CD4-positive, alpha-beta T cell treated with Interleukin-17A for 1 hour (primary cell): Measurements from ENCODE around the gene ADARB2.
A peak's percentile ranks its signal among the peaks of the same experiment; 100 is the strongest.
"Not testable (repeated sequence)": the region's sequence is repeated elsewhere in the genome, so short reads cannot be mapped to it uniquely, and the experiment has no call there.

Experiments used
- DNase-seq: peaks from one replicate; pipeline ENCODE4 v3.0.0-alpha.2; 2020

Gene ADARB2

DNA sequence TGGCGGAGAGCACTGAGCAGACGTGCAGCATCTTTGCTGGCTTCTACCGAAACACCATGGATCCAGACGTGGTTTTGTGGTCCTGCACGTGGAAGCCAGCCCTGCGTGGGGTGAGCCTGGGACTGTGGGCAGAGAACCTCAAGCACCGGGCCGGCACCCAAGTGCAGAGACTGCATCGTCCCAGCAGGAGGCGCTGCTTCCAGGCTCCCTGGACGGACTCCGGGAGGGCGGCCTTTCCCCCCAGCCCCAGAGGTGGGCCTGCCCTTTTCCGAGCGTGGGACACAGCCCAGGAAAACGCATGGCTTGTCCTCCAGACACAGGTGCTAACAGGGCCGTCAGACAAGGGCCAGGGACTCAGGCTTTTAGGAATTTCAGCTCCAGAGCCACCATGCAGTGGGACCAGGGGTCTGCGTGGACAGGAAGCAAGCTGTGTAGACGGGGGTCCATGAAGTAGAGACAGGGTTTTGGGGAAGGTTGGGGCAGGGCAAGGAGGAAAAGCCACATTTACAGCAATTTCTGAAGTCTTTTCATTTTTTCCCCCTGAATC, 377.2 kb downstream of the ADARB2 start:
- DNase-seq = no peak

GRCh38 chr10:1359626-1359955, 377.7 kb downstream of the ADARB2 start:
- DNase-seq = no peak

GRCh38 chr10:1358860-1359625, 378.3 kb downstream of the ADARB2 start:
- peak; percentile 13 for DNase-seq

DNA sequence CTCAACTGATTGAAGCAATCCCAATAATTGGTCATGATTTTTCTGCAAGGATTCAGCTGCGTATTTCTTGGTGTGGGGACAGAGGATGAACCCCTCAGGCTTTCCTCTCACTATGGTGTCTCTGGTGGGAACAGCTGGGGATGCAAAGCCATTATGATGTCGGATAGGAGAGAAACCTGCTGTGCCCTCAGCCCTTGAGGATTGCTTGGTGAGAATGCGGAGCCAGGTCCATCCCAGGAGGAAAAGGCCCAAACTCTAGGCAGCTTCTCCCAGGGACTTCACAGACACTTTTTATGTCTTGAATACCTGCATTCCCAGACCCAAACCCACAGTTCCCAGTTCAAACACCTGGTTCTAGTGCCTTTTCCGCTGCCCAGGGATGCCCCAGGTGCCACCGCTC, 379.2 kb downstream of the ADARB2 start:
- no peak for DNase-seq

- DNase-seq = no peak
Observed at GRCh38 chr10:1356349-1356748, 381.0 kb downstream of the ADARB2 start.

DNA sequence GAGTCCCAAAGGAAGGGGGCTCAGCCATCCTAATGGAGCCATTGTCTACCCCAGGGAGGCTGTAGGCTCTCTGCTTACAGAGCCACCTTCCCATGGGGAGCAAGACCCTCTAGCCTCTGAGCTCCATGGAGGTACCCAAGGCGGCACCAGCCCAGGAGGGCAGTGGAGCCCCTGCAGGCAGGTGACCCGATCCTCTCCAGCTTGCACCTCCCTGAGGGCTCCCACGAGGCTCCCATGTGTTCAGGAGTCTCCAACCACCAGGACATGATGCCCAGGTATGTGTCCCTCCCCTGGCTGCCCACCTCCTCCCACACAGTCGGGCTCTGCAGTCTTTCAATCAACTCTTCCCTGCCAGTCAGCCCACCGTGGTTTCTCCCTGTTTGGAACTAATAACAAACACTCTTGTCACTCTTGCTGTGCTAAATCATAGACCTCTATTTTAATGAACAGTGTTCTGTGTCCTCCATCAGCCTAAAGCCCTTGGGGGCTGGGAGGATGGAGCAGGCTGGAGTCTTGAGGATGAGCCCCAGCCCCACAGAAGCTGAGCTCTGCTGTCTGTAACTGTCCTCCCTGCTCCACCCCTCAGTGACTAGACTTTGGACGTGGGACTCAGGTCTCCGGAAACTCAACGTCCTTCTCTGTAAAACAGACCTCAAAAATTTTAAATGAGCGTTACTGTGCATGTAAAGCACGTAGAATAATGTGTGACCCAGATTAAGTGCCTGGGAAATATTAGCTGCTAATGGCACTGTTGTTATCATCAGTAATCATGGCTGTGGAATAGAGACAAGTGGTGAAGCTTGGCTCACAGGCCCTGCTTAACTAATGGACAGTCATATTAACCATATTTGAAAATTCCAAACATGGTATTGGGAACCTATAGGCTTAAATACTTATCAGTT, 382.3 kb downstream of the ADARB2 start:
- DNase-seq = no peak

DNA sequence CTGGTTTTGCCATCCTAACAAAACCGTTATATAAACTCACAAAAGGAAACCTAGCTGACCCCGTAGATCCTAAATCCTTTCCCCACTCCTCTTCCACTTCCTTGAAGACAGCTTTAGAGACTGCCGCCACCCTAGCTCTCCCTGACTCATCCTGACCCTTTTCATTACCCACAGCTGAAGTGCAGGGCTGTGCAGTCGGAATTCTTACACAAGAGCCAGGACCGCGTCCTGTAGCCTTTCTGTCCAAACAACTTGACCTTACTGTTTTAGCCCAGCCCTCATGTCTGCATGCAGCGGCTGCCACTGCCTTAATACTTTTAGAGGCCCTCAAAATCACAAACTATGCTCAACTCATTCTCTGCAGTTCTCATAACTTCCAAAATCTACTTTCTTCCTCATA, 385.0 kb downstream of the ADARB2 start:
- DNase-seq = not testable (repeated sequence)

DNA sequence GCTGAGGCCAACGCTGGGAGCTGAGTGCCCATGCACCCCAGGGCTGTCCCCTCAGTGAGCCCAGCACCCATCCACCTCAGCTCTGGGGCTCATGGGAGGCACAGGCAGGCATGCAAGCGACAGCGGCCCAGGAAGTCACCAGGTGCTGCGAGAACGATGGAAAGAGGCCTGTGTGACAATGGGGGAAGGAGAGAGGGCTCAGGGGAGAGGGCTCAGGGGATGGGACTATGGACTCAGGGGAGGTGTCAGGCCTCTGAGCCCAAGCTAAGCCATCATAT, 388.6 kb downstream of the ADARB2 start:
- DNase-seq = no peak

GRCh38 chr10:1347962-1348772, 389.2 kb downstream of the ADARB2 start:
- no peak for DNase-seq

DNA sequence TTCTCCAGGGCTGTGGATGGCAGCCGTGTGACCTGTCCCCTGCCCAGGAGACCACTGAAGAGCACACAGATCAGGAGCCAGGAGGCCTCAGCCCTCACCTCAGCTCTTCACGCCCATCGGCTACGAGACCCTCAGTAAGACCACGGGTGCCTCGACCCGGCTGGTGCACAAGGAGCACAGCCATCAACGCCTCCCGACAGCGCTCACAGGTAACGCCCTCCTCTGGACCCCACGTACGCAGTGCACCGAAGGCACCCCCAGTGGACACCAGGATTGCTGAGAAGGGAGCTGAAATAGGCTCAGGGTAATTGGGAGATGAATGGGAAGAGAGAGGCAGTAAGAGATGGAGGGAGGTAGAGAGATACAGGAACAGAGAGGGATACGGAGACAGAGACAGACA, 389.8 kb downstream of the ADARB2 start:
- DNase-seq = no peak

- DNase-seq = no peak
Observed at GRCh38 chr10:1346201-1346600, 391.1 kb downstream of the ADARB2 start.

DNA sequence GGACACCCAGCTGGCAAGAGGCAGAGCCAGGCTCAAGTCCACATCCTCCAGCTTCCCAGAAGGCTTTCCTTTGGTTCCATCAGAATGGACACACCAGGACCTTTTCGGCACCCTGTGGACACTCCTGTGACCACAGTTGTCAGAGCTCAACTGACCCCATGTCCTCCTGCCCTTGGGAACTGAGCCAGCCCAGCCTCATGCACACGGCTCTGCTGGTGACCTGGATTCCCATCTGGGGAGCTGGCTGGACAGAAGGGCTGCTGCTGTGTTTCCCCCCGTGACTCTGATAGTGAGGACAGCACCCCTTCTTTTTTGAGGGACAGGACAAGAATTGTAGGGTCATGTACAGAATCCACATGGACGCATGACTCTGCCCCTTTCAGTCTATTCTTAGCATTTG, 392.0 kb downstream of the ADARB2 start:
- no peak for DNase-seq

DNA sequence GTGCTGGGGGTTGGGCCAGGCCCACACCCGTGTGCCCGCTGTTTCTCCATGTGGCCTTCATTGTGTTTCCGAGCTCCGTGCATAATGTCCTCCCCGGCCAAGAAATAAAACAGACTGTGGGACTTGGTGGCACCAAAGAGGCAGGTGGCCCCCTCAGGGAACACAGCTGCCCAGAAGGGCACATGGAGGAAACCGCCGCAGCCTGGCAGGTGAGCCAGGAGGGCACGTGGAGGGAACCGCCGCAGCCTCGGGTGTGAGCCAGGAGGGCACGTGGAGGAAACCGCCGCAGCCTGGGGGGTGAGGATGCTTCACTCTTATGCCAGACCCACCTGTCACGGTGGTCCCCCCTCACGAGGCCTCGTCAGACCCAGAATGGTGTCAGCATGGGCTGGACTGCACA, 392.5 kb downstream of the ADARB2 start:
- no peak for DNase-seq

DNA sequence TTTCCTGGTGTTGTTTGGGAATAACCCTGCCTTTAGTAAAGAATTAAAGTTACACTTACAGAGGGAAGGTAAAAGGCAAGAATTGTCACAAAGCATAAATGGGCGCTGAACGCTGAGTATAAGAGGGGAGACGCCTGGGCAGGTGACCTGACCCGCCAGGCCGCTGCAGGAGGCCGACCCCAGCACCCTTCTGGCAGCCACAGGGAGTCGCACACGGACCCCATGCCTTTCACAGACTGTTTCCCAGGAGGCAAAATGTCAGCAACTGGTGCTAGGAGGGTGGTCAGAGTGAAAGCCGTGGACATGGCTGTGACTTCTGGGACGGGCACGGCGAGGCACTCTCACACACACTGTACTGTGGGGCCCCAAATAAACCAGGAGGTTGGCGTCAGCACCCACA, 392.9 kb downstream of the ADARB2 start:
- no peak for DNase-seq

DNA sequence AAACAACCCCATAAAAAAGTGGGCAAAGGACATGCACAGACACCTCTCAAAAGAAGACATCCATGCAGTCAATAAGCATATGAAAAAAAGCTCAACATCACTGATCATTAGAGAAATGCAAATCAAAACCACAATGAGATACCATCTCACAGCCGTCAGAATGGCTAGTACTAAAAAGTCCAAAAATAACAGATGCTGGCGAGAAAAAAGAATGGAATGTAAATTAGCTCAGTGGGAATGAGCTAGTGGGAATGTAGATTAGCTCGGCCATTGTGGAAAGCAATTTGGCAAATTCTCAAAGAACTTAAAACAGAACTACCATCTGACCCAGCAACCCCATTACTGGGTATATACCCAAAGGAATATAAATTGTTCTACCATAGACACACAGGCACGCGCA, 394.1 kb downstream of the ADARB2 start:
- no peak for DNase-seq

- not testable (repeated sequence) for DNase-seq
Observed at GRCh38 chr10:1341052-1341451, 396.3 kb downstream of the ADARB2 start.

DNA sequence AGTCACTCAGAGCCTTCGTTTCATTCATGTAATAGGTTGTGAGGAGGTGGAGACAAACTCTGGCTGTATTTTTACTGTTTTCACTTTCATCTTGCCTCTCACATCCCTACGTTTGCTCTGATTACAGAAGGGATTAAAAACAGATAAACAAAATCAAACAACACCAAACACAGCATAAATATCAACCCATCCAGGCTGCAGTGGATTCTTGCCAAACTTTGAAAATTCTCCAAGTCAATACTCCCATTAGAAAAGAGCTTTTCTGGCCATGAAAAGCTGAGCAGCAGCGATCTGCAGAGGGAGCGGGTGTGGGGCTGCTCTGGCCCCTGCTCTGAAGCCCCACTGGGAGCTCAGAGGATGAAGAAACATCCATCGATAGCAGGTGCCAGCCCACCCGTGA, 397.9 kb downstream of the ADARB2 start:
- no peak for DNase-seq

DNA sequence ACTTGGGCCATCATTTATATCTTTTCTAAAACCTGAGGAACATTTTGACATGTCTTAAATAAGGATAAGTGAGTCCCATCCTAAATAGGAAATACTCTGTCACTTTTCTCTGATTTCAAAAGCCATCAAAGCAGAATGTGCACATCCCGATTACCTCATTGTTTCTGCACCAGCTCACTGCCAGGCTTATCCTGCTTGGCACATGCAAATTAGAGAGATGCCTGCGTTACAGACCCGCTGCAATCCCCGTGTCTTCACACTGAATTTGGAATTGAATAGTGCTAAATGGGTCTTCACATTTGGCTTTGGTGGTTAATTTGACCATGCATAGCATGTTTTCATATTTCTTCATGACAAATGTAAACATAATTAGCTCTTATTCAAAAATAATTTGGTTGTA, 401.7 kb downstream of the ADARB2 start:
- DNase-seq = no peak

DNA sequence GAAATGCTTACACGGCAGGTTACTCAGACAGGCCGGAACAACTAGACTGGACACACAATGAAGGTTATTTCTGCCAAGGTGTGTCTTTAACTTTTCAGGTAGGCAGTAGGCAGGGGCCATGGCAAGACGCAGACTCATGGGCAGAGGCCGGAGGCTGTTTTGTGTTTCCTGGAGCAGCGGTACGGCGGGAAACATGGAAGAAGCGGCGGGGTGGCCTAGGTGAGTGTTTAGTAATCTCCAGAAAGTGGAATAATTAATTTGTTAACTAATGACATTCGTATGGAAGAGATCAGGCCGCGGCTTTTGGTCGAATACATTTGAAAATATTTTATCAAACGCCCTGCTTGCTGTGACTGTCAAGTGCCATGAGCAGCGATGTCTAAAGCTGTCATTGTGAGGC, 403.3 kb downstream of the ADARB2 start:
- no peak for DNase-seq

DNA sequence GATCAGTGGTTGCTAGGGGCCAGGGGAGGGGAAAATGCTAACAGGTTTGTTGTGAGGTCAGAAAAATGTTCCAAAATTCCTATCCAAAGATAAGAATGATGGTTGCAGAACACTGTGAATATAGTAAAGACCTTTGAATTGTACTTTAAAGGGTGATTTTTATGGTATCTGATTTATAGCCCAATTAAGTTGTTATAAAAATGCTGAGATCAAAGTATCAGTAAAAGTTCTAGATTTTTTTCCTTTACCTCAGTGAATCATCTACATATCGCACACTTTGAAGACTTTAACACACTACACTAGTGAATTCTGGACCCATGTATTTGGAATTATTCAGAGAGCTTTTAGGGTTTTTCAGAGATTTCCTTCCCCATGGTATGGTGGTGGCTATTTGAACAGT, 405.8 kb downstream of the ADARB2 start:
- DNase-seq = no peak

- DNase-seq = no peak
Observed at GRCh38 chr10:1329622-1330021, 407.7 kb downstream of the ADARB2 start.

GRCh38 chr10:1328981-1329614, 408.2 kb downstream of the ADARB2 start:
- no peak for DNase-seq
